Astrocyte (in vitro differentiated cells and primary cell): ENCODE measurements around the gene APBB2.

Experiments used
- CTCF ChIP-seq: IDR thresholded peaks from 2 replicates; pipeline ENCODE4 v1.5.1; 2011; ENCODE audit warnings: low read depth, mild to moderate bottlenecking, inconsistent platforms, low read length, moderate library complexity; ENCODE audit not compliant: insufficient read depth
- EZH2 ChIP-seq: IDR thresholded peaks from 2 replicates; pipeline ENCODE4 v1.6.1; 2012; ENCODE audit warnings: mild to moderate bottlenecking, low read length, inconsistent platforms; ENCODE audit not compliant: insufficient read depth

- TF ChIP-seq CTCF: no peak
- no peak for TF ChIP-seq EZH2
Observed at GRCh38 chr4:41158274-41158673, 56.1 kb downstream of the APBB2 start.
